GM18520 (cell line): Measurements from ENCODE around the gene POLA2.

ENCODE experiments used
- ATAC-seq: cut with Tn5 transposase; IDR thresholded peaks from one replicate; pipeline ENCODE4 v1.9.1; 2021; ENCODE audit not compliant: unreplicated experiment

Gene POLA2

GRCh38 chr11:65280646-65281045 lies 18.9 kb downstream of the POLA2 start:
- ATAC-seq, result no peak

GRCh38 chr11:65286686-65287085 lies 24.9 kb downstream of the POLA2 start:
- no peak for ATAC-seq

GRCh38 chr11:65287601-65288000 lies 25.8 kb downstream of the POLA2 start:
- no peak for ATAC-seq

GRCh38 chr11:65288706-65289536 lies 27.2 kb downstream of the POLA2 start:
- ATAC-seq, result no peak

GRCh38 chr11:65290448-65291165 lies 28.8 kb downstream of the POLA2 start:
- no peak for ATAC-seq

- ATAC-seq, result no peak
These were observed 29.9 kb downstream of the POLA2 start for GRCh38 chr11:65291613-65292012.

GRCh38 chr11:65292890-65293289 lies 31.1 kb downstream of the POLA2 start:
- ATAC-seq, result no peak

- ATAC-seq, result no peak
These were observed 32.2 kb downstream of the POLA2 start for GRCh38 chr11:65293909-65294381.

- no peak for ATAC-seq
These were observed 33.2 kb downstream of the POLA2 start for GRCh38 chr11:65295001-65295400.

- no peak for ATAC-seq
These were observed 34.0 kb downstream of the POLA2 start for GRCh38 chr11:65295571-65296341.

- ATAC-seq, result no peak
These were observed 35.4 kb downstream of the POLA2 start for GRCh38 chr11:65297026-65297672.

GRCh38 chr11:65298131-65298535 lies 36.4 kb downstream of the POLA2 start:
- ATAC-seq, result no peak

- no peak for ATAC-seq
These were observed 37.0 kb downstream of the POLA2 start for GRCh38 chr11:65298655-65299179.

GRCh38 chr11:65300621-65301275 lies 39.0 kb downstream of the POLA2 start:
- no peak for ATAC-seq

GRCh38 chr11:65301491-65302329 lies 39.9 kb downstream of the POLA2 start:
- no peak for ATAC-seq

- no peak for ATAC-seq
These were observed 41.8 kb downstream of the POLA2 start for GRCh38 chr11:65303555-65303954.

- ATAC-seq, result no peak
These were observed 42.3 kb downstream of the POLA2 start for GRCh38 chr11:65304110-65304509.

- no peak for ATAC-seq
These were observed 42.9 kb downstream of the POLA2 start for GRCh38 chr11:65304613-65305012.
